CD4-positive, alpha-beta memory T cell (primary cell): ENCODE results near the gene ACVRL1. TPM values are rescaled to one million over a fixed set of nuclear protein-coding genes. Genes with fewer than 3 reads are reported as not detected.
A peak's percentile ranks its signal among the peaks of the same experiment; 100 is the strongest.

Experiments used
- CTCF ChIA-PET: fragments of 350-600 bp; sonication (Branson Sonifier 250); formaldehyde crosslinking; loops from one replicate; lab custom pipeline; 2021; ENCODE audit warnings: inconsistent platforms; ENCODE audit not compliant: partially characterized antibody; lab: Charles Lee
- POLR2A ChIA-PET: fragments of 350-600 bp; sonication (Branson Sonifier 250); formaldehyde crosslinking; loops from one replicate; lab custom pipeline; 2021; ENCODE audit not compliant: partially characterized antibody; lab: Charles Lee
- DNase-seq, 5 donors: peaks; one replicate each; pipeline versions ENCODE4 v3.0.0 to v3.0.0-alpha.2; 2020 to 2022; ENCODE audit warnings: mixed read lengths in 1 of 5
- H3K27ac ChIP-seq: one replicate; pipeline ENCODE4 v1.7.0; 2013; ENCODE audit warnings: low read depth, low read length
- H3K27me3 ChIP-seq: 2 replicates; pipeline ENCODE4 v1.7.0; 2013; ENCODE audit warnings: mild to moderate bottlenecking, low read length, moderate library complexity; ENCODE audit not compliant: insufficient read depth
- H3K36me3 ChIP-seq: 2 replicates; pipeline ENCODE4 v1.7.0; 2013; ENCODE audit warnings: mild to moderate bottlenecking, low read length, moderate library complexity; ENCODE audit not compliant: insufficient read depth
- H3K4me1 ChIP-seq: 2 replicates; pipeline ENCODE4 v1.7.0; 2013; ENCODE audit warnings: mild to moderate bottlenecking, low read length, moderate library complexity; ENCODE audit not compliant: insufficient read depth
- H3K4me3 ChIP-seq, 2 donors: one replicate each; pipeline ENCODE4 v1.7.0; 2013; ENCODE audit warnings: low read length in 2 of 2, mild to moderate bottlenecking in 1 of 2
- H3K9me3 ChIP-seq, 2 donors: one replicate each; pipeline ENCODE4 v1.7.0; 2013; ENCODE audit warnings: low read length in 2 of 2, control low read depth in 1 of 2; ENCODE audit not compliant: control insufficient read depth in 1 of 2
- H3K27ac Mint-ChIP-seq, 7 donors: one replicate each; pipeline ENCODE4 v1.8.0; 2020 to 2021; ENCODE audit warnings: mixed read lengths in 7 of 7, mild to moderate bottlenecking in 6 of 7, inconsistent platforms in 3 of 7, moderate library complexity in 3 of 7
- H3K27me3 Mint-ChIP-seq, 2 donors: one replicate each; pipeline ENCODE4 v1.8.0; 2020 to 2021; ENCODE audit warnings: mixed read lengths in 2 of 2
- H3K36me3 Mint-ChIP-seq, 2 donors: one replicate each; pipeline ENCODE4 v1.8.0; 2020 to 2021; ENCODE audit warnings: mixed read lengths in 2 of 2, inconsistent platforms in 1 of 2, mild to moderate bottlenecking in 1 of 2
- H3K4me1 Mint-ChIP-seq, 4 donors: one replicate each; pipeline ENCODE4 v1.8.0; 2020 to 2021; ENCODE audit warnings: mixed read lengths in 4 of 4, mild to moderate bottlenecking in 1 of 4
- H3K4me3 Mint-ChIP-seq, 8 donors: one replicate each; pipeline ENCODE4 v1.8.0; 2020 to 2021; ENCODE audit warnings: mixed read lengths in 8 of 8, mild to moderate bottlenecking in 7 of 8, moderate library complexity in 6 of 8, inconsistent platforms in 3 of 8
- H3K9me3 Mint-ChIP-seq, 8 donors: one replicate each; pipeline ENCODE4 v1.8.0; 2020 to 2021; ENCODE audit warnings: mixed read lengths in 8 of 8, mild to moderate bottlenecking in 5 of 8, inconsistent platforms in 3 of 8, moderate library complexity in 1 of 8
- intact Hi-C: fragments of 100-400 bp; cut with micrococcal nuclease; formaldehyde crosslinking; loops from one replicate; pipeline ENCODE4 v1.15.1; 2023
- polyA plus RNA-seq, 2 donors: library from polyadenylated mRNA; unstranded; fragments of 300-500 nt; fragmentation: Illumina TruSeq; gene quantifications; one replicate each; pipeline ENCODE4 v1.2.3, GENCODE V29; 2021
- total RNA-seq, 2 experiments: library from RNA; stranded (reverse); gene quantifications; one replicate each; pipeline ENCODE4 v1.2.3, GENCODE V29; 2021

Gene ACVRL1
- total and polyA plus RNA-seq, 4 experiments from 2014 or later, result 0.15 to 0.83 TPM; not detected in 2

GRCh38 chr12:51865757-51866270 is 41.5 kb upstream of the ACVRL1 start:
- Mint-ChIP-seq H3K4me3 (no peak overlapping the region), H3K27ac (no peak overlapping the region), H3K9me3 (peaks cover 0 to 2% (median 0%) of the 10 kb centered on the region in 8 donors), H3K36me3 (no peaks in the 10 kb centered on the region), H3K27me3 (peaks cover 44 to 71% of the 10 kb centered on the region in 2 donors), H3K4me1 (peaks cover 0 to 17% (median 14%) of the 10 kb centered on the region in 4 donors)
- no peak overlapping the region for H3K27ac ChIP-seq
- H3K4me3 ChIP-seq, result no peak overlapping the region
- H3K4me1 ChIP-seq, result peaks cover 9% of the 10 kb centered on the region
- CTCF ChIA-PET, result no interaction called here
- H3K36me3 ChIP-seq, result no peaks in the 10 kb centered on the region
- POLR2A ChIA-PET, result no interaction called here
- H3K27me3 ChIP-seq, result peaks cover 31% of the 10 kb centered on the region
- intact Hi-C loops, result no loop called here
- DNase-seq, result no peak
- no peaks in the 10 kb centered on the region for H3K9me3 ChIP-seq

GRCh38 chr12:51866324-51866723 is 41.0 kb upstream of the ACVRL1 start:
- Mint-ChIP-seq H3K4me3 (no peak overlapping the region), H3K27me3 (peaks cover 43 to 72% of the 10 kb centered on the region in 2 donors), H3K36me3 (no peaks in the 10 kb centered on the region), H3K27ac (no peak overlapping the region), H3K4me1 (peaks cover 0 to 17% (median 14%) of the 10 kb centered on the region in 4 donors), H3K9me3 (peaks cover 0 to 2% (median 0%) of the 10 kb centered on the region in 8 donors)
- Histone ChIP-seq H3K36me3 (no peaks in the 10 kb centered on the region), H3K4me3 (no peak overlapping the region), H3K27me3 (peaks cover 31% of the 10 kb centered on the region), H3K9me3 (no peaks in the 10 kb centered on the region), H3K4me1 (peaks cover 9% of the 10 kb centered on the region), H3K27ac (no peak overlapping the region)
- DNase-seq, result no peak
- intact Hi-C loops, result no loop called here
- ChIA-PET CTCF (no interaction called here), POLR2A (no interaction called here)

GRCh38 chr12:51866762-51867161 is 40.5 kb upstream of the ACVRL1 start:
- H3K27me3 ChIP-seq, result peaks cover 31% of the 10 kb centered on the region
- CTCF ChIA-PET, result no interaction called here
- H3K36me3 ChIP-seq, result no peaks in the 10 kb centered on the region
- no peak overlapping the region for H3K27ac ChIP-seq
- H3K27me3 Mint-ChIP-seq, result peaks cover 43 to 67% of the 10 kb centered on the region in 2 donors
- H3K27ac Mint-ChIP-seq, result no peak overlapping the region
- POLR2A ChIA-PET, result interaction anchor here (0.7 kb wide), 1 partner anchor 9 kb away, joined by 4 read pairs; no protein-coding TSS in a partner anchor
- DNase-seq, result no peak
- peaks cover 9% of the 10 kb centered on the region for H3K4me1 ChIP-seq
- intact Hi-C loops, result no loop called here
- peaks cover 0 to 2% (median 0%) of the 10 kb centered on the region in 8 donors for H3K9me3 Mint-ChIP-seq
- H3K9me3 ChIP-seq, result no peaks in the 10 kb centered on the region
- H3K36me3 Mint-ChIP-seq, result no peaks in the 10 kb centered on the region
- no peak overlapping the region for H3K4me3 Mint-ChIP-seq
- peaks cover 0 to 17% (median 14%) of the 10 kb centered on the region in 4 donors for H3K4me1 Mint-ChIP-seq
- no peak overlapping the region for H3K4me3 ChIP-seq

GRCh38 chr12:51867371-51867770 is 39.9 kb upstream of the ACVRL1 start:
- POLR2A ChIA-PET, result interaction anchor here (0.7 kb wide), 1 partner anchor 9 kb away, joined by 4 read pairs; no protein-coding TSS in a partner anchor
- CTCF ChIA-PET, result no interaction called here
- no peak overlapping the region for H3K27ac Mint-ChIP-seq

GRCh38 chr12:51867796-51868428 is 39.4 kb upstream of the ACVRL1 start:
- POLR2A ChIA-PET, result no interaction called here
- no peaks in the 10 kb centered on the region for H3K9me3 ChIP-seq
- Mint-ChIP-seq H3K27me3 (peaks cover 43 to 62% of the 10 kb centered on the region in 2 donors), H3K9me3 (peaks cover 0 to 2% (median 0%) of the 10 kb centered on the region in 8 donors), H3K4me1 (peaks cover 0 to 17% (median 13%) of the 10 kb centered on the region in 4 donors), H3K4me3 (peak overlapping the region in 4 of 8 donors; percentile 11 to 68 (median 51)), H3K27ac (no peak overlapping the region), H3K36me3 (no peaks in the 10 kb centered on the region)
- peaks cover 31% of the 10 kb centered on the region for H3K27me3 ChIP-seq
- H3K4me1 ChIP-seq, result peaks cover 9% of the 10 kb centered on the region
- no peak for DNase-seq
- CTCF ChIA-PET, result no interaction called here
- H3K36me3 ChIP-seq, result no peaks in the 10 kb centered on the region
- intact Hi-C loops, result no loop called here
- H3K27ac ChIP-seq, result no peak overlapping the region
- H3K4me3 ChIP-seq, result no peak overlapping the region

More at GRCh38 chr12:51867371-51867770, 39.9 kb upstream of the ACVRL1 start:
- Histone ChIP-seq H3K27ac (no peak overlapping the region), H3K4me3 (no peak overlapping the region), H3K9me3 (no peaks in the 10 kb centered on the region), H3K27me3 (peaks cover 31% of the 10 kb centered on the region), H3K4me1 (peaks cover 9% of the 10 kb centered on the region), H3K36me3 (no peaks in the 10 kb centered on the region)
- peaks cover 0 to 2% (median 0%) of the 10 kb centered on the region in 8 donors for H3K9me3 Mint-ChIP-seq
- DNase-seq, result no peak
- H3K4me3 Mint-ChIP-seq, result no peak overlapping the region
- intact Hi-C loops, result no loop called here
- no peaks in the 10 kb centered on the region for H3K36me3 Mint-ChIP-seq
- peaks cover 0 to 17% (median 14%) of the 10 kb centered on the region in 4 donors for H3K4me1 Mint-ChIP-seq
- peaks cover 43 to 61% of the 10 kb centered on the region in 2 donors for H3K27me3 Mint-ChIP-seq

GRCh38 chr12:51868821-51869495 is 38.3 kb upstream of the ACVRL1 start:
- peaks cover 0 to 17% (median 8%) of the 10 kb centered on the region in 4 donors for H3K4me1 Mint-ChIP-seq
- no peak overlapping the region for H3K27ac Mint-ChIP-seq
- H3K36me3 Mint-ChIP-seq, result no peaks in the 10 kb centered on the region
- Histone ChIP-seq H3K27me3 (peaks cover 29% of the 10 kb centered on the region), H3K9me3 (no peaks in the 10 kb centered on the region), H3K4me1 (peaks cover 7% of the 10 kb centered on the region), H3K36me3 (no peaks in the 10 kb centered on the region), H3K4me3 (no peak overlapping the region), H3K27ac (no peak overlapping the region)
- DNase-seq, result no peak
- peak overlapping the region in 5 of 8 donors; percentile 24 to 63 (median 52) for H3K4me3 Mint-ChIP-seq
- peaks cover 37 to 55% of the 10 kb centered on the region in 2 donors for H3K27me3 Mint-ChIP-seq
- CTCF ChIA-PET, result no interaction called here
- peaks cover 0 to 2% (median 0%) of the 10 kb centered on the region in 8 donors for H3K9me3 Mint-ChIP-seq
- POLR2A ChIA-PET, result interaction anchor here (0.8 kb wide), 1 partner anchor 30 kb away, joined by 3 read pairs; no protein-coding TSS in a partner anchor
- intact Hi-C loops, result no loop called here

GRCh38 chr12:51869496-51869865 is 37.8 kb upstream of the ACVRL1 start:
- Histone ChIP-seq H3K9me3 (no peaks in the 10 kb centered on the region), H3K4me1 (peaks cover 2% of the 10 kb centered on the region), H3K27me3 (peaks cover 24% of the 10 kb centered on the region), H3K36me3 (no peaks in the 10 kb centered on the region), H3K27ac (no peak overlapping the region), H3K4me3 (no peak overlapping the region)
- H3K4me3 Mint-ChIP-seq, result no peak overlapping the region
- ChIA-PET CTCF (no interaction called here), POLR2A (interaction anchor here (0.8 kb wide), 1 partner anchor 31 kb away, joined by 3 read pairs; no protein-coding TSS in a partner anchor)
- peaks cover 0 to 14% (median 8%) of the 10 kb centered on the region in 4 donors for H3K4me1 Mint-ChIP-seq
- no peaks in the 10 kb centered on the region for H3K36me3 Mint-ChIP-seq
- H3K27ac Mint-ChIP-seq, result no peak overlapping the region
- intact Hi-C loops, result no loop called here
- H3K9me3 Mint-ChIP-seq, result peaks cover 0 to 2% (median 0%) of the 10 kb centered on the region in 8 donors
- DNase-seq, result no peak
- peaks cover 39 to 52% of the 10 kb centered on the region in 2 donors for H3K27me3 Mint-ChIP-seq
